Posterior vena cava (tissue), 2 donors: ENCODE measurements around the gene CPNE4. TPM values are rescaled to one million over a fixed set of nuclear protein-coding genes. Genes with fewer than 3 reads are reported as not detected.
"Not testable (repeated sequence)": the region's sequence is repeated elsewhere in the genome, so short reads cannot be mapped to it uniquely, and the experiment has no call there.

Experiments used
- DNase-seq: peaks from one replicate; pipeline ENCODE4 v3.0.0-alpha.2; 2020; ENCODE audit warnings: low spot score
- intact Hi-C, 2 donors: fragments of 100-400 bp; cut with DNase I; formaldehyde crosslinking; loops; one replicate each; pipeline versions ENCODE4 v1.14.1 to v1.14.2; 2022 to 2023
- microRNA-seq, 2 donors: library from miRNA; unstranded; fragments of <30 nt; microRNA quantifications; one replicate each; pipeline ENCODE4 v1.2.0, GENCODE V29; 2020 to 2021; ENCODE audit warnings: borderline microRNAs expressed in 2 of 2
- total RNA-seq, 2 donors: library from RNA; stranded (reverse); fragmentation: NEBNext Ultra II Directional; extraction: Animal tissue kit (Norgen Biotek cat#: 25700); gene quantifications; one replicate each; pipeline ENCODE4 v1.2.1, GENCODE V29; 2021
- donor health status: DM: yes; HTN: yes; CAD: no.
- donor health status: DM: yes; HTN: yes; CAD: no.

The CPNE4 gene
- total RNA-seq, 2 donors from 2014 or later = not detected

DNA sequence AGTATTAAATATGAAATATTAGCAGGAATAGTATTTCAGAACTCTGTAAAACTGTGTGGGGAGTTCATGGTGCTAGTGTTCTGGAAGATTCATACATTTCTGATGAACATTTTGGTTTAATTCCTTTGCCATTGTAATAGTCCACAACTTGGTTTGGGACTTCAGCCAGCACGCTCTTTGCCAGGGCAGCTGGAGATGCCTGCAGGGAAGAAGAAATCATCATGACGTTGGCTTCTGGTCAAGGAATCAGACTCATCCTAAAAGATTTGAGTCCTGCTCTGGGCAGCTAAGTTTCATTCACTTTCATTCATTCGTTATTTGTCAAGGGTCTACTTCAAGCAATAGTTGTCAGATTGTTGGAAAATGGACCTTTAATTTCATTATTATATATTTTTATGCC is 499.7 kb downstream of the CPNE4 start:
- DNase-seq = no peak
- intact Hi-C loops = no loop called here

DNA sequence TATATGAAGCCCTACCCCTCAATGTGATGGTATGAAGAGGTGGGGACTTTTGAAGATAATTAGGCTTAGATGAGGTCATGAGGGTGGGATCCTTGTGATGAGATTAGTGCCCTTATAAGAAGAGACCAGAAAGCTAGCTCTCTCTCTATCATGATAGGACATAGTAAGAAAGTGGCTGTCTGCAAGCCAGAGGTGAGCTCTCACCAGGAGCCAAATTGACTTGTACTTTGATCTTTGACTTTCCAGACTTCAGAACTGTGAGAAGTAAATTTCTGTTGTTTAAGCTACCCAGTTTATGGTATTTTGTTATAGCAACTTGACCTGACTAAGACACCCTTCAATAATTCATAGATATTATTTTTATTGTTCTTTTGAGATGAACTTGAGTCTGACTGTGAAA is 502.2 kb downstream of the CPNE4 start:
- DNase-seq = no peak
- intact Hi-C loops = no loop called here

DNA sequence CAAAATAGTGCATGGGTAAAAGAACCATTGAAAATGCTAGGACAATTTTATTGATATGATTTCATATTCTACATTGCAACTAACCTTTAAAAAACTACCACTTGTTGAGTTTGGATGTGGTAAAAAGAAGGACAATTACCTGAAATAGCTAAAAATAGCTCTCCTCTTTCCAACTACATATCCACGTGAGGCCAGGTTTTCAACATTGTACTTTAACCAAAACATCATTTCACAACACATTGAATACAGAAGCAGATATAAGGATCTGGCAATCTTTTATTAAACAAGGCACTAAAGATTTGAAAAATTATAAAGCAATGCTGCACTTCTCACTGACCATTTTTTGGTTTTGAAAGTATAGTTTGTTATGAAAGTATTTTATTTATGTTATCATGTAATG is 504.0 kb downstream of the CPNE4 start:
- intact Hi-C loops = no loop called here
- DNase-seq = no peak

DNA sequence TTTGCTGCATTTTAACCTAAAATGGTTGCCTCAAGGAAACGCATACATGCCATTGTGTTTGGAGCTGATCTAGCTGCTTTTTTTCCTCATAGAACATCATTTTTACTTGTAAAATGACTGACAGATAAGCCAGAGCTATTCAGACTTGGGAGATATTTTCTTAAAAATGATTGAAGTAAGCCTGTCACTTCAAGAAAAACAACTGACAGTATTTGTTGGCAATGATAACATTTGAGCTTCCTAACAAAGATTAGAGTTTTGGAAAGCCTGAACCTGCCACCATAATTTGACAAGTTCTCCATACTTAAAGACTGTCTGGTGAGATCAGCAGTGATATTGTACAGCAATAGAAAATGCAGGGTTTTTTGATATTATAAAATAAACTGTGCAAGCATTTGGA is 504.4 kb downstream of the CPNE4 start:
- DNase-seq = no peak
- intact Hi-C loops = no loop called here

DNA sequence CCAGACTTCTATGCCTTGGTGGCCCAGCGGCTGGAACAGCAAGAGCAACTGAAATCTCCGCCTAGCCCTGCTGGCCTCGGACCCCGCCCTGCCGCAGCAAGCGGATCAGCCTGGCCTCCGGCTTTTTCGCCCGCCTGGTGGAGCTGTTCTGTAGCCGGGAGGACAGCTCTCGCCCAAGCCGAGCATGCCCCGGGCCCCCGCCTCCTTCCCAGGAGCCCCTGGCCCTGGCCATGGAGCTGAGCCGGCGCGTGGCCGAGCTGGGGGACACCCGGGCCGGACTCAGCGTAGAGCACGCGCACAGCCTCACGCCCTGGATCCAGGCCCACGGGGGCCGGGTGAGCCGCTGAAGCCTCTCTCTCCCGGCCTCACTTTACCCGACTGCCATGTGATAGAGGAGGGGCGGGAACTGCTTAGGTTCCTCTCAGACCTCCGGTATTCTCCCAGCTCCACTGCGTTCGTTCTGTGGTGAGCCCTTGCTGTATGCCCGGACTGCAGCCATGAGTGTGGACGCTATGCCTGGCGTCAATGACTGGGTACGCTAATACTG is 507.9 kb downstream of the CPNE4 start:
- peak; percentile 85 for DNase-seq
- intact Hi-C loops = no loop called here

DNA sequence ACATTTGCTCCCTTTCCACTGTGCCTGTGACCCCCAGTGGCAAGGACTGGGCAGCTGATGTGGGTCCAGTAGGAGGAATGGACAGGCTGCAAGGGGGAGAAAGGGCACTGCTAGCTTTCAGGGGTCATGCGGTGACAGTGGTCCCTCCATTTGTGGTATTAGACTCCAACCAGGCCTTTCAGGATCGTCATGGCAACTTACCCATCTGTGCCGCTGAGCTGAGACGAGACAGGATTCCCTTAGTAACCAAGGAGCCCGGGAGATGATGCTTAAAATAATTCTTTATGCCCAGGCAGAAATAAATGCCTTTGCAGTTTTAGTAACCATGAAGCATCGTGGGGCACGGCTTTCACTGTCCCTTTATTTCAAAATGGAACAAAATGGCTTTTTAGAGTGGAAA is 516.1 kb downstream of the CPNE4 start:
- DNase-seq = no peak
- intact Hi-C loops = no loop called here

DNA sequence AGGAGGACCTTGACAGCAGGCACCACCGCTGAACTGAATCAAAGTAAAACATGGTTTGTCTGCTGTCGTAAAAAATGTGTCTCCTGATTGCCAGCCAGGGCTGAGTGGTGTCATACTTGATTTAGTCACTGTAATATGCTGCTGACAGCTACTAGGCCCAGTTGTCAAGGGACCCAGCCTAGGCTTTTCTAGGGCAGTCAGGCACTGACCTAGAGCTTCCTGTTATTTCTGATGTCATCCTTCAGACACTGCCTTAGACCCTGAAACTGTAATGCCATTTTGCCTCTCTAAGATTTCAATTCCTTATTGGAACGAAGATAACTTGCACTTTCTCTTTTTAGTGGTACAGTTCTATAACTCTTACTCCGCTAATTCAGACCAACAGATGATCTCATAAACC is 529.4 kb downstream of the CPNE4 start:
- no peak for DNase-seq
- intact Hi-C loops = loop anchor here in 1 of 2 donors (10.0 kb wide), 1 partner anchor 121 kb away; the partner anchor contains the start of gene NUDT16

DNA sequence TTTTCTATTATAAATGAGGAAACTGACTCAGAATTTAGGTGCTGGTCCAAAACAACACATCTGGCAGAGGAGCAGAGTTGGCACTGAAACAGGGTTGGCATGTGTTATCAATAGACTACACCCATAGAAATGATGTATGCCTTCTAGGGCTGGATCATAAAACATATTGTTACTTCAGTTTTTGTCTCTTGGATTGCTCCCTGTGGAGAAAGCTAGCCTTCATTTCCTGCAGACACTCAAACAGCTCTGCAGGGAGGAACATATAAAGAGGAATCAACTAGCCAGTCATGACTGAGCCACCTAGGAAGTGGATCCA is 531.5 kb downstream of the CPNE4 start:
- intact Hi-C loops = loop anchor here in 1 of 2 donors (10.0 kb wide), 1 partner anchor 118 kb away; the partner anchor contains the start of gene NUDT16
- no peak for DNase-seq

DNA sequence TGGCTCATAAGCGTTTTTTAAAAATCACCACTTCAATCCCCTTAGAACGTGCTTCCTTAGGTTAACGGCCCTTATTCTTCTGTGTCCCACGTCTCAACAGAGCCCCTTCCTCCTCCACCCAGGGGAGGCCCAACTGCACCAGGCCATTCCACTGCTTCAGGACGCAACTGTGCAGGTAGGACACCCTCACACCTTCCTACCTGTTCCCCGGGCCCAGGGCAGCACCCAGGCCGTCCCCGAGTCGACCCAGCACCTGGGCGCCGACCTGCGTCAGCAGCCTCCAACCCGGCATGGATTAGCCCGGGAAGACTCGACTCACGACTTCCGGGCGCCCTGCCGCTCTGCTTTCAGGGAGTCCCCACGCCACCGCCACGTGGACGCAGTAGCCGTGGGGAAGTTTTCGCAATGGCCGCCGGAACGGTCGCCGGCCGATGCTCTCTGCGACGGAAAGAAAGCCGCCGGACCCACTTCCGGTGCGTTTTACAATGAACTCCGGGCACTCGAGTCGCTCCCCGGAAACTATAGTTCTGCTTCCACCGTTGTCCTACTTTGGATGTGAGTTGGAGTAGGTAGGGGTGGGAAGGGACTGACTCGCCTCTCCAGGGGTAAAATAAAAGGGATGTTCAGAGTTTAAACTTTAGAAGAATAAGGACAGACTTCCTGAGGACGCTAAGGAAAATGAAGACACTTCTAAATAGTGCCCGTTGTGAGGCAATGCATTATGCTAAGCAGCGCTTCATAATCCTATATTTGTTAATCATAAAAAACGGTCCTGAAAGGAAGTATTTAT is 532.1 kb downstream of the CPNE4 start, which contains the start of gene MRPL3:
MRPL3 (minus strand) TSS at position 442 of the 790 bp plus-strand sequence; CDS start at position 292, 150 bp downstream.
- peak; percentile 96 for DNase-seq
- intact Hi-C loops = loop anchor here in 1 of 2 donors (10.0 kb wide), 1 partner anchor 118 kb away; the partner anchor contains the start of gene NUDT16

DNA sequence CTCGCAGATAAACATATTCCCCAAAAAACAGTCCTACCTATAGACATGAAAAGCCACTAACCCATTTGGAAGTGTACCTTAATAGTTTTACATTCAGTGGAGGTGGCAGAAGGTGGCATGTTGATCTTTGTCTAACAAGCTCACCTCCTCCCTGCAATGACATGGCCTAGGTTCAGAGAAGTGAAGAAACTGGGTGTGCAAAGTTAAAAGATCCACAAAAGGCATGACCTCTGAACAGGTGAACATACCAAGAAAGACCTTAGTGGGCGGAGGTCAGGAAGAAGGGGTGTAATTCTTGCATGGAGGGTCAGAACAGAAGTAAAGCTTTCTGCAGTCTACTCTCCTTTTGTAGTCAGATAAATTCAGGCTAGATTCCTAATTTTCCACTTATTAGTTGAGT is 532.9 kb downstream of the CPNE4 start:
- intact Hi-C loops = loop anchor here in 1 of 2 donors (10.0 kb wide), 1 partner anchor 117 kb away; the partner anchor contains the start of gene NUDT16
- DNase-seq = no peak

DNA sequence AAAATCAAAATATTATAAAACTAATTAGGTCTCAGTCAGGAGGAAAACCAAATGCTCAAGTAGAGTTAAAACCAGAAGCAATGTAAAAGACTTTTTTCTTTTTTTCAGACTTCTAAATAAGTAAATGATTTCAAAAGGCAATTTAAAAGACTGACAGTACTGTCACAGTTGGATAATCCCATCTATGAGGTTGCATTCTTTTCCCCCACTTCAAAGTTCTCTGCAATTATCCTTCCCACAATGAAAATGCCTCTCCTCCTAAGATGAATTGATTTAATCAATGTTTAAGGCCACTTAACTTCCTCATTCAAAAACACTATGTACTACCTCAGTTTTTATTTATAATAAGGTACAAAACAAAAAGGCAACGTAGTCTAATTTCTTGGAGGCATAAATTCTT is 540.1 kb downstream of the CPNE4 start:
- DNase-seq = no peak
- intact Hi-C loops = no loop called here

DNA sequence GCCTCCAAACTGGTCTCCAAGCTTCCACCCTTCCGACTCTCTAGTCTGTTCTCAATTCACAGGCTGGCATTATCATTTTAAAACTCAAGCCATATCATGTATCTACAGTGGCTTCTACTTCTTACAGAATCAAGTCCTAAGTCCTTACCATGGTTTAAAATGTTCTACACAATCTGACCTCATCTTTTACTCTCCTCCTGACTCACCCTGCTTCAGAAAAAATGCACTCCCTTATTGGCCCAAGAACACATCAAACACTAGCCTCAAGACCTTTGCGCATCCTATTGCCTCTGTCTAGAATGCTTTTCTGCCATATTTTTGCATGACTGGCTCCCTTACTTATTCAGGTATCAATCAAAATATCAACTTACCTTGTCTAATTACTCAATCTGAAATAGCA is 543.0 kb downstream of the CPNE4 start:
- intact Hi-C loops = no loop called here
- DNase-seq = no peak

DNA sequence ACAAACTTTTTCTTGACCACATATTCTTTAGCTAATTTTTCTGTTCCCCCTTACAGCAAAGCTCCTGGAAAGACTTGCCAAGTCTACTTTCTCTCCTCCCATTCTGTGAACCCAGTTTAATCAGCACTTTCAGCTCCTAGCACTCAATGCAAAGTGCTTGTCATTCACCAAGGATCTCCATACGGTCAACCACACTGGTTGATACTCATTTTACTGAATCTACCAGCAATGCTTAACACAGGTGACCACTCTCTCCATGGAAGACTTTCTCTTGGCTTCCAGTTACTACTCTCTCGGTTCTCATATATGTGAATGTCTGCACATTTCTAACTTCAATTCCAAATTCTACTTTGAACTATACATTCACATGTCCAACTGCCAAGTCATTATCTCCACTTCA is 543.7 kb downstream of the CPNE4 start:
- DNase-seq = no peak
- intact Hi-C loops = no loop called here

DNA sequence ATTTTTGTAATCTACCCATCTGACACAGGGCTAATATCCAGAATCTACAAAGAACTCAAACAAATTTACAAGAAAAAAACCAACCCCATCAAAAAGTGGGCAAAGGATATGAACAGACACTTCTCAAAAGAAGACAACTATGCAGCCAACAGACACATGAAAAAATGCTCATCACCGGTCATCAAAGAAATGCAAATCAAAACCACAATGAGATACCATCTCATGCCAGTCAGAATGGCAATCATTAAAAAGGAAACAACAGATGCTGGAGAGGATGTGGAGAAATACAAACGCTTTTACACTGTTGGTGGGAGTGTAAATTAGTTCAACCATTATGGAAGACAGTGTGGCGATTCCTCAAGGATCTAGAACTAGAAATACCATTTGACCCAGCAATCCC is 548.3 kb downstream of the CPNE4 start:
- intact Hi-C loops, DNase-seq: not testable (repeated sequence)

DNA sequence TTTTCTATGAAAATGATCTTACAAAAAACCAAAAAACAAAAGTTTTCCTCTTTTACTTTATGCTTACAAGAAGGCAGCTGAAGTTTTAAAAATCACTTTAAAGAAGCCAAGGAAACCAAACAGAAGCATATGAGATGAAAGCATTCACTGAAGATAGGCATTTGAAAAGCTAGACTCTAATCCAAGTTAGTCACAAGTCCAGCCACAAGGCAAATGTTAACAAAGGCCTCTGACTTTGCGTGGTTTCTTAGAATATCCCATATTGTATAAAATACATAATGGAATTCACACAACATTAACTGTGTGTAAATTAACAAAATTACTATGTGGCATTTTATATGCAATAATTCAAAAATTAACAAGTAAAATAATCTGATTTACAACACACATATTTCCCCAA is 549.7 kb downstream of the CPNE4 start:
- no peak for DNase-seq
- intact Hi-C loops = no loop called here

DNA sequence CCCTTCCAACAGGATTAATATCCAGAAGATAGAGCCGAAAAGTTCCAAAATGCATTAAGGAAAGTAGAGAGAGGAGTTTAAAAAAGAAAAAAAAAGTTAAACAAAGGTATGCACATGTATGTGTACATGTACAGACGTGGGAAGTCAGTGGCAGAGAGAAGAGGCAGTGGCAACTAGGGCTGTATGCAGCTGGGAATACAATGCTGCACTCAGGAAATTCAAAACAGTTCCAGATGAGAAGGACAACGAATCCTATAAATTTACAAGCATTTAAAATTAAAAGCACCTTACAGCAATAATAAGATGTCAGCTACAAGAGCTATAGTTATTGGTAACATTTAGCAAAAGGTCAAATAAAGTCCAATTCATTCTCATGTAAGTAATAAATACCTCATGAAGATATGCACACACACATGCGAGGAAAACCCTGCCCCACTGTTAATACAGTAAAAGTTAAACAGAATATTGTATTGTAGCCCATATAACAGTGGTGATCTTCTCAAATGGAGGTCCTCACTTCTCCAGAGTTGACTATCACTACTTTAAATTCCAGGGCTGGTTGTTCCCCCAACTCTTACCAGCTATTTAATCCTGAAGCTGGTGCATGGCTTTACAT is 550.2 kb downstream of the CPNE4 start:
- intact Hi-C loops = no loop called here

More for the DNA sequence above, 550.2 kb downstream of the CPNE4 start:
- no peak for DNase-seq

Small RNA genes within 50 kb of the gene (microRNA-seq; reads per million reads assigned to microRNA genes)
- gene MIR5704 = 0 reads per million in 2 donors
